ENCODE results near the gene CHMP1A. TPM values are rescaled to one million over a fixed set of nuclear protein-coding genes. Genes with fewer than 3 reads are reported as not detected.

CHMP1A gene
- total RNA-seq, 1 donor from 2014 or later, result 81.9 TPM

DNA sequence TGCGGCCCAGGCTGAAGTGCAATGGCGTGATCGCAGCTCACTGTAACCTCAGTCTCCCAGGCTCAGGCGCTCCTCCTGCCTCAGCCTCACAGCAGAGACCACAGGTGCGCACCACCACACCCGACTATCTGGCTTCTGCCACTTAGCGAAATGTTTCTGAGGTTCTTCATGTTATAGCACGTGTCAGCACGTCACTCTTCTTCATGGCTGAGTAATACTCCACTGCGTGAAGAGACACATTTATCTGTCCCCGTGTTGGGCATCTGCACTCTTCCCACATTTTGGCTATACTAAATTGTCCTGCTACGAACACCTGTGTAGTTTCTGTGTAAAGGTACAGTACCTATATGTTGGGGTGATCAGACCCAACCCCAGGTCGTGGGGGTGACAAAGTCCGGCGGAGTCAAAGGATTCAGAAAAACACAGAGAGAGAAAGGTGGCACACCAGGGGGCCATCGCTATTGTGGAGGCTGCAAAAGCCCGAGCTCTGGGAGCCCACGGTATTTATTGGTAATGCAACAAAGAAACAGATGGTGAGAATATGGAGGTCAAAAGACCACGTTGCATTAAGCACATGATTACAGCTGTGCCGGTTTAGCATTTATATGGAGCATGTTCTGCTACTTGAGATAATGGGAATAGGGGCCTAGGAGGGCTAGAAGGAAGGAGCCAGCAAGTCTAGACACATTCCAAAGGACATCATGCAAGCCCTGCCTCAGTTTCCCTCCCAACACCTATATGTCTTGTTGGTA, 44.9 kb downstream of the CHMP1A start:
- FAIRE-seq (no peak), DNase-seq (ENCODE audit: low spot score in 2 of 2) (no peak)

DNA sequence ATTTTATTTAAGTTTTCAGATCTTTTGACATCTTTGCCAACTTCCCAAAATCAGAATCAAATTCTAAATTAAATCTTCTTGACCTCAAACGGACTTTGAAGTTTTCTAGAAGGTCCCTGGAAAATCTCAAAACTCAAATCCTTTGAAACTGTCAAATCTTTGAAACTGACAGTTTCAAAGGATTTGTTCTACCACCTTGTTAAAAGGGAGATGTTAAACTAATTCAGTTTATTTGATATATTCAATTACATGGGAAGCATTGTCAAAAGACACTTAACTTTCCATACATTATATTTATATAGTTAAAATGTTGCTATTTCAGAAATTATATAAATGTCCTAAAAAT, 47.4 kb downstream of the CHMP1A start:
- FAIRE-seq, result no peak
- no peak for DNase-seq (ENCODE audit: low spot score in 2 of 2)

GRCh38 chr16:89607937-89608740, 49.4 kb downstream of the CHMP1A start:
- FAIRE-seq, result no peak
- DNase-seq (ENCODE audit: low spot score in 2 of 2), result no peak

GRCh38 chr16:89607453-89607852, 50.1 kb downstream of the CHMP1A start:
- no peak for DNase-seq (ENCODE audit: low spot score in 2 of 2)
- FAIRE-seq, result no peak

DNA sequence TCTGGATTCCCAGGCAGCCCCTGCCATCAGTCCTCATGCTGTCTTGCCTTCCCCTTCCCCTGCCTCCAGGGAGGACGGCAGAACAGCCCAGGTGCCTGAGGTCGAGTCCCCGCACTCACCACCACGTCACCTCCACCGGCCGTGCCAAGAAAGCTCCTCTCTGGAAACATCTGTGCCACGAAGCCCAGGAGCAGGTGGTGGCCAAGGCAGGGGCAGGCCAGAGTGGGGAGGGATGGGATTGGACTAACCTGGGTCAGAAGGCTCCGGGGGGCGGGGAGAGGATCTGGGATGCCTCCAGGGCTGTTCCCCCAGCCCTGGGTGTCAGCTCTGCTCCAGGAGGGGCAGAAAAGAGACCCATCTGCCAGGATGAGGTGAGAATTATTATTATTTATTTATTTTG, 51.5 kb downstream of the CHMP1A start:
- FAIRE-seq (no peak), DNase-seq (ENCODE audit: low spot score in 2 of 2) (no peak)

GRCh38 chr16:89605186-89605970, 52.1 kb downstream of the CHMP1A start:
- no peak for FAIRE-seq

GRCh38 chr16:89604764-89605163, 52.7 kb downstream of the CHMP1A start:
- DNase-seq (ENCODE audit: low spot score in 2 of 2) (no peak), FAIRE-seq (no peak)

More at GRCh38 chr16:89605186-89605970, 52.1 kb downstream of the CHMP1A start:
- no peak for DNase-seq (ENCODE audit: low spot score in 2 of 2)

DNA sequence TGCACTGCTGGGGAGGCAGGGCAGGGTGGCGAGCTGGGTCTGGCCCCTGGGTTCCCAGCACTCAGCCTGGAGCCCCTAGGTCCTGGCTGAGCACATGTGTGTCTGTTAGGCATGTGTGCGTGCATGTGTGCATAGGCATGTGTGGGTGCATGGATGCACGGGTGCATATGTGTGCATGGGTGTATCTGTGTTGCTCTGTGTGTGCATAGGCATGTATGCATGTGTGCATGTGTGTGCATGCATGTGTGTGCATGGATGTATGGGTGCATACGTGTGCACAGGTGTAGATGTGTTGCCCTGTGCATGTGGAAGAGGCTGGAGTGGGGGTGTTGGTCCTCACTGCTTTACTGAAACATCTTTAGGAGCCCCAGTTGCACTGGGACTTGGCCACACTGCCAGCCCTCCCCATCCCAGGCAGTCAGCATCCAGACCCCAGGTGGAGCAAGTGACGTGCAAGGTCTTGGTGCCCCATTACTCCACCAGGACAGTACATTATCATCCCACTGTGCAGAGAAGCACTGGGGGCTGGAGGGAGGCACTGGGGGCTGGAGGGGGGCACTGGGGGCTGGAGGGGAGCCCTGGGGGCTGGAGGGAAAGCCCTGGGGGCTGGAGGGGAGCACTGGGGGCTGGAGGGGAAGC, 54.4 kb downstream of the CHMP1A start:
- no peak for DNase-seq (ENCODE audit: low spot score in 2 of 2)
- FAIRE-seq, result no peak

- FAIRE-seq (no peak), DNase-seq (ENCODE audit: low spot score in 2 of 2) (peak in 1 of 2 donors; percentile 77)
Measured at GRCh38 chr16:89602273-89602951, 55.1 kb downstream of the CHMP1A start.

DNA sequence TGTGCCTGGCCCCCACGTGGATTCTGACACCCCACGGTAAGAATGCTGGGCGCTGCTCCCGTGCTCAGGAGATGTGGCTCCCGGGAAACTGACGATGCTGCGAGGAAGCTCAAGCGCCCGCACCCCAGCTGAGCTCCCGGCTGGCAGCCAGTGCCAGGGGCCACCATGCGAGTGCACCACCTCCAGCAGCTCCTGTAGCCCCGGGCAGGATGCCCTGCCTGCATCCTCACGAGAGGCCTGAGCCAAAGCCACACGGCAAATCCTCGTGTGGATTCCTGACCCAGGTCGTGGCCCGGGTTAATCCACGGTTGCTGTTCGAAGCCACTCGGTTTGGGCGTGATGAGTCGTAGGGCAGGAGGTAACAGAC, 55.6 kb downstream of the CHMP1A start:
- DNase-seq (ENCODE audit: low spot score in 2 of 2), result no peak
- no peak for FAIRE-seq

- no peak for DNase-seq (ENCODE audit: low spot score in 2 of 2)
- FAIRE-seq, result no peak
Measured at GRCh38 chr16:89600956-89601355, 56.6 kb downstream of the CHMP1A start.

DNA sequence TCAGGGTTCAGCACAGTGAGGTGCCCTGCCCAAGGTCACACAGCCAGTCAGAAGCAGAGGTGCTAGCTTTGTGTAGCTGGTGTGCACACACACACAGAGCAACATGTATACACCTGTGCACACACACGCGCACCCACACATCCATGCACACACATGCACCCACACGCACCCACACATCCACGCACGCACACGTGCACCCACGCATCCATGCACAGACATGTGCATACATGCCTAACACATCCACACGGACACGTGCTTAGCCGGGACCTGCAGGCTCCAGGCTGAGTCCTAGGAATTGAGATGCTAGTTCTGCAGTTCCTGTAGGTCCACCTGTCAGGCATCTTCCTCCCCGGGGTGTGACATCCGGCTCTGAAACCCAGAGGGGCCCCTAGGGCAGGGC, 57.1 kb downstream of the CHMP1A start:
- FAIRE-seq, result no peak
- no peak for DNase-seq (ENCODE audit: low spot score in 2 of 2)

- DNase-seq (ENCODE audit: low spot score in 2 of 2) (no peak), FAIRE-seq (no peak)
Measured at GRCh38 chr16:89599902-89600301, 57.6 kb downstream of the CHMP1A start.

- DNase-seq (ENCODE audit: low spot score in 2 of 2), result no peak
- no peak for FAIRE-seq
Measured at GRCh38 chr16:89599451-89599858, 58.1 kb downstream of the CHMP1A start.

DNA sequence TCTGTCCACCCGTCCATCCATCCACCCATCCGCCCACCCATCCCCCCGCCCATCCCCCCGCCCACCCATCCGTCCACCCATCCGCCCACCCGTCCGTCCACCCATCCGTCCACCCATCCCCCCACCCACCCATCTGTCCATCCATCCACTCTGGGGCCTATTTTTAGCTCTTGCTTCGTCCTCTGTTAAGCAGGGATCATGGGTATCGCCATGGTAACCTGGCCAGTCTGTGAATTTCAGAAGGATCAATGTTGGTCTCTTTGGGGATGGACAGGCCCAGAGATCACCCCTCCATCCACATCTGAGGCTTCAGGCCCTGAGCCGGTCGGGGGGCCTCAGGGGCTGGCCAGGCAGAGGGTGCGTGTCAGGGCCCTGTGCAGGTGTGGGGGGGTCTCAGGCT, 59.3 kb downstream of the CHMP1A start:
- no peak for FAIRE-seq
- DNase-seq (ENCODE audit: low spot score in 2 of 2), result no peak

DNA sequence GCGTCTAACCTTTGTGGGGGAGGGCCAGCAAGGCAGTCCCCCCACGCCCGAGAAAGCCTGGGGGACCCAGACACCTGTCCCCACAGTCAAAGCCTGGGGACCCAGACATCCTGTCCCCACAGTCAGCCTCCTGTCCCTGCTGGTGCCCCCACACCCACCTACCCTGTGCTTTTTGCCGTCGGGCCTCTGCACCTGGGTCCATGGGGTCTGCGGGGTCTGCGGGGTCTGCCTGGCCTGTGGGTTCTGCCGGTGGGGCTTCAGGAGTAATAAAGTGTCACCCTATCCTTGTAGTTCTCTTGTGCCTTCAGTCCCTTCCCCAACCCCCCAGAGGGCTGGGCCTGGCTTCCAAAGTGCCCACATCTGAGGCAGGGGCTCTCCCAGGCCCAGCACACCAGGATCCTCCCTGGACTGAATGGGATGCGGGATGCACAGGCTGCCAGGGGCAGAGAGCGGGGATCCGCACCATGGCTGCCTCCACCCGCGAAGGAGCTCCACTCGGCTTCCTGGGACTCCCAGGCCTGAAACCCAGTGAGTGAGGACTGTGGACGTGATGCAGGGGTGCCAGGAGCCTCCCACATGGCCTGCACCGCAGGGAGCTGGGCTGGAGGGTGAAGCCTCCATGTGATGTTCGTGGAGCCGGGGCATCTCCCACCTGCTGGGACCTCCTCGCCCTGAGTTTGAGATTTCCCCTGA, 60.4 kb downstream of the CHMP1A start:
- no peak for FAIRE-seq
- DNase-seq (ENCODE audit: low spot score in 2 of 2), result no peak

DNA sequence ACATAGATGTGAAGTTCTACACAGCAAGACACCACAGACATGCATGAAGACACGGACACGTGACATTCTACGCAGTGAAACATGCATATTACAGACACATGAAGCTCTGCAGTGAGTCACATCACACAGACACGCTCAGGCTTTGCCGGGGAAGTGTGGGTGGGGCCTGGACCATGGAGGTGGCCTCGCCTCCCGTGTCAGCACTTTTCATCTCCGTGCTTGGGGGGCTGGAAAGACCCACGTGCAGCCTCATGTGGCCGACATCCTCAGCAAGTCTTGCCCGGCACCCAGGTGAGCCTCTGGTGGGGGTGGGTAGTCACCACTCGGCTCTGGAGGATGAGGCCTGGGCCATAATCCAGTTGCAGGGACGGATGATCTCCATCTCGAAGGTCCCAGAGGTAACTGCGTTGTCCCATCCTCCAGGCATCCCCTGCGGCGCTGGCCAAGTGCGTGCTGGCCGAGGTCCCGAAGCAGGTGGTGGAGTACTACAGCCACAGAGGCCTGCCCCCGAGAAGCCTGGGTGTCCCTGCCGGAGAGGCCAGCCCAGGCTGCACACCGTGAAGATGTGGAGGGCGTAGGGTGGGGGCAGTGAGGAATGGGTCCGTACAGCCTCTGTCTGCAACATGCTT, 61.3 kb downstream of the CHMP1A start:
- FAIRE-seq (no peak), DNase-seq (ENCODE audit: low spot score in 2 of 2) (no peak)

DNA sequence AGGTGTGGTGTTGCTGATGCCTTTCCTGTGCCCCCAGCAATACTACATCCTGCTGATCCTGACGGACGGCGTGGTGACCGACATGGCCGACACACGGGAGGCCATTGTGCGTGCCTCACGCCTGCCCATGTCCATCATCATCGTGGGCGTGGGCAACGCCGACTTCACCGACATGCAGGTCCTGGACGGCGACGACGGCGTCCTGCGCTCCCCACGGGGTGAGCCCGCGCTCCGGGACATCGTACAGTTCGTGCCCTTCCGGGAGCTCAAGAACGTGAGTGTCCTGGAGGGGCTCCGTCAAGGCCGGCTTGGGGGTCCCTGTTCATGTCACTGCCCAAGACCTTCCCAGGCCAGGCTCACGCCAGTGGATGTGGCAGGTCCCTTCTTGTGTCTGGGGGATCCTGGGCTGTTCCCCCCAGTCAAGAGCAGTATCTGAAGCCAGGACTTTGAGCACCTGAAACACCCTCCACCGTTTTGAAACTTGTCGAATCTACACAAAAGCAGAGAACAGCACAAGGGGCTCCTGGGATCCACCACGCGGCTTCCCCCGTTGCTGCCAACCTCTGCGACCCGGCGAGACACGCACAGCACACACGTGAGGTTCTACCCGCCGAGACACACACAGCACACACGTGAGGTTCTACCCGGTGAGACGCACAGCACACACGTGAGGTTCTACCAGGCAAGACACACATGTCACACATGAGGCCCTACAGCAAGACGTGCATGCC, 62.0 kb downstream of the CHMP1A start:
- FAIRE-seq (no peak), DNase-seq (ENCODE audit: low spot score in 2 of 2) (no peak)
